IPS DF 6.9 (cell line): ENCODE data around the gene NARF.
"Not testable (repeated sequence)": the region's sequence is repeated elsewhere in the genome, so short reads cannot be mapped to it uniquely, and the experiment has no call there.

Experiments
- DNase-seq: peaks from one replicate; pipeline ENCODE4 v3.0.0-alpha.2; 2013; ENCODE audit warnings: low read depth, low spot score
- H3K27ac ChIP-seq: one replicate; pipeline ENCODE4 v1.5.1; 2013; ENCODE audit warnings: low read length, control low read depth
- H3K27me3 ChIP-seq: 2 replicates; pipeline ENCODE4 v1.6.1; 2013; ENCODE audit warnings: mild to moderate bottlenecking, low read length; ENCODE audit not compliant: control insufficient read depth, insufficient read depth
- H3K36me3 ChIP-seq: 2 replicates; pipeline ENCODE4 v1.6.1; 2013; ENCODE audit warnings: low read length; ENCODE audit not compliant: control insufficient read depth, insufficient read depth
- H3K4me1 ChIP-seq: 2 replicates; pipeline ENCODE4 v1.6.1; 2013; ENCODE audit warnings: low read length; ENCODE audit not compliant: control insufficient read depth, insufficient read depth
- H3K4me3 ChIP-seq: 2 replicates; pipeline ENCODE4 v1.5.1; 2013; ENCODE audit warnings: mild to moderate bottlenecking, low read length
- H3K9me3 ChIP-seq: 2 replicates; pipeline ENCODE4 v1.6.1; 2013; ENCODE audit warnings: low read length, inconsistent platforms; ENCODE audit not compliant: control insufficient read depth, insufficient read depth
- WGBS: extraction: QIAGEN DNeasy Blood & Tissue Kit; methylation state at CpG from one replicate; pipeline ENCODE4 v1.1.7; 2013; ENCODE audit warnings: mixed read lengths, missing lambda C conversion rate; ENCODE audit not compliant: insufficient read length, insufficient coverage; 5-methylcytosine and 5-hydroxymethylcytosine counted together

The NARF gene

DNA sequence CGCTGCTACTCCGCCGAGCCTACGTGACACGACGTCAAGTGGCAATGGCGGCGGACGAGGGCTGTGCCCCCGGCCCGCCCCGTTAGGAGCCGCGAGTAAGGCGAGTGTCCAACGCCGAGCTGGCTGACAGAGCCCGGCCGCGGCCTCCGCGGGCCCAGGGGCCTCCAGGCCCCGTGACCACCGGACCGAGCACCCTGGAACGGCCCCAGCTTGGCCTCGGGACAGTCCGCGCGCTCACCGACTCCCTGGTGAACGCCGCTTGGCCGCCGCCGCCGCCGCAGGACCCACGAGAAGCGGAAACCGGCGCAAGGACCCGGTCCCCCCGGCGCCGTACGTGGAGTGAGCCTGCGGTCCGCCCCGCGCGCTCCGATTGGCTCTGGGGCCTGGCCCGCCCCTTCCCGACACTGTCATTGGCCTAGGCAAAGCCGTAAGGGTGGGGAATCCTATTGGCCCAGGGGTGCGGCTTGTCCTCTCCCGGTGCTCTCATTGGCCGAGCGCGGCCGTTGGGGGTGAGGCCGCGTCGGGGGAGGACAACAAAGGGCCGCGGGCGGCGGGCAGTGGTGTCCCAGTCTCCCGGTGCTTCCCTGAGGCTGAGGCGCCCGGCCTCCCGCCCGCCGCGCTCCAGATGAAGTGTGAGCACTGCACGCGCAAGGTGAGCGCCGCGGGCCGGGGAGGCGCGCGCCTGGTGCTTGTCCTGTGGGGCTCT is at the start of gene NARF:
Gene NARF, plus strand, starts transcription at position 563 of the 706 bp plus-strand sequence. Its CDS starts 63 bp downstream, at position 626.
- WGBS = no CpG with 5 or more reads among the region's 85 CpGs

DNA sequence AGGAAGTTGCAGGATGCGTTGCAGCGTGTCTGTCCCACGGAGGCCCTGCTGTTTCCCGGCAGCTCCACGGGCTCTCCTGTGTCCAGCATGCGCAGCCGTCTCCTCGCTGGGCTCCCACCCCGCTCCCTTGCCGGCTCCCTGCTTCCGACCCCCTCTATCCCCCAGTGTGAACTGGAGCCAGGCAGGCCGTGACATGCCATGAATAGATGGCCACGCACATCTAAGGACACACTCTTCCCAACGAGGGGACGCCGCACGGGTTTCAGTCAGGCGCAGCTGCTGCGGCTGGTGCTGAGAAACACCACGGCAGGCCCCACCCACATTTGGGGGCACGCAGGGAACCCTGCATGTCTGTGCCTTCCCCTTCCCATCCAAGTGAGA is 49.6 kb upstream of the NARF start:
- H3K4me3 ChIP-seq = no peak overlapping the region
- H3K4me1 ChIP-seq = no peaks in the 10 kb centered on the region
- H3K9me3 ChIP-seq = no peaks in the 10 kb centered on the region
- no peak for DNase-seq
- WGBS = no CpG with 5 or more reads among the region's 21 CpGs
- no peak overlapping the region for H3K27ac ChIP-seq
- no peaks in the 10 kb centered on the region for H3K27me3 ChIP-seq
- H3K36me3 ChIP-seq = peaks cover 1% of the 10 kb centered on the region; the same call in 1 of the 2 replicates

More for the DNA sequence above, at the start of gene NARF:
- Histone ChIP-seq H3K27ac (no peak within 1 kb of the TSS), H3K4me3 (peak within 1 kb of the TSS; percentile 93), H3K4me1 (0 out of 2 replicates have a peak, but pooled peaks cover 1% of the 10 kb centered on the region), H3K9me3 (no peaks in the 10 kb centered on the region), H3K36me3 (peaks cover 4% of the 10 kb centered on the region; the same call in 1 of the 2 replicates), H3K27me3 (no peaks in the 10 kb centered on the region)
- DNase-seq = peak; percentile 94

DNA sequence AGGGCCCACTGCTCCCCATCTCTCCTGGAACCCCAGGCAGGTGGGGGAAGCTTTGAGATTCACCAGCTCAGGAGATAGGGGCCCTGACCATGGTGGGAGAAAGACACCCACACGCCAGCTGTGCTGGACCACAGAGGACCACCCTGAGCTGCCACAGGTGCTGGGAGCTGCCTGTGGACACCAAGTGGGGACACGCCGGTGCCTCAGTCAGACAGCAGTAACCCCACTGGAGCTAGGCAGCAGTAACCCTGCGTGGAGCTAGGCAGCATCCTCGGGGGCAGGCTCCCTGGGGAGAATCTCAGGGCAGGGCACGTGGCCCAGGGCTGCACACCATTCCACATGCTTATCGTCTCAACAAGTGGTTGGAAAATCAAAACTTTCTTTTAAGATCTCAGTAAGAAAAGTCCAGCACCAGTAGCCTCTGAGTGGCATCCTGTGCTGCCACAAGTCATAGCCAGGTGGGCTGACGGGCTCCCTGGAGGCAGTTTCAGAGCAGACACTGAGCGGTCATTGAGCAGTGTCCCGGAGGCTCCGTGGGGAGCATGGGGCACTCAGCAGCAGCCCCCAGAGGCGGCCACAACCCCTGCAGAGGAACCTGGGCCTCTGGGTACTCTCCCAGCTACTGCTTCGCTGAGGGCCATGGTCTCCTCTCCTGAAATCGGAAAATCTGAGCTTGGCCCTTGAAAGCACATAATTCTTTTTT is 48.4 kb upstream of the NARF start:
- H3K4me1 ChIP-seq = no peaks in the 10 kb centered on the region
- H3K27me3 ChIP-seq = no peaks in the 10 kb centered on the region
- no peak for DNase-seq
- no peak overlapping the region for H3K27ac ChIP-seq
- WGBS = no CpG with 5 or more reads among the region's 14 CpGs
- no peaks in the 10 kb centered on the region for H3K36me3 ChIP-seq
- no peak overlapping the region for H3K4me3 ChIP-seq
- no peaks in the 10 kb centered on the region for H3K9me3 ChIP-seq

DNA sequence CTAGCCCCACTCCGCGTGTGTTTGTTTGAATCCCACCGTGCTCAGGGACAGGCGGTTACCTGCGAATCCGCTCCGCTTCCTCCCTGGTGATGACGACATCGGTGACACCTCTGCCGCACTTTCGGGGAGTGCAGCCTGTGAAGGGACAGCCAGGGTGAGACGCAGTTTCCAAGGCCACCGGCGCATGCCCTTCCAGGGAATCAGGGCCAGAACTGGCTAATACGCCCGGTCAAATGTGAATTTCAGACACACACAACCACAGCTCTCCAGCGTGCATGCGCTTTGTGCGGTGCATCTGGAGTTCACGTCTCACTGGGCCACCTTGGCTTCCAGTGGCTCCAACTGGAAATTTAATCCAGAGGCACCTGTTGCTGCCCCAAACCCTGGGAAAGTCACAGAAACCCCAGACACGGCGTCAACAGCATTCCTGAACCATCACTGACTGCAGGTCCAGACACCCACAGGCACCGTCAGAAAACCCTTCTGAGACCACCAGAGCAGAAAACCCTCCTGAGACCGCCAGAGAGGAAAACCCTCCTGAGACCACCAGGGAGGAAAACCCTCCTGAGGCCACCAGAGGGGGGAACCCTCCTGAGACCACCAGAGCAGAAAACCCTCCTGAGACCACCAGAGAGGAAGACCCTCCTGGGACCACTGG is 47.0 kb upstream of the NARF start:
- WGBS = no CpG with 5 or more reads among the region's 24 CpGs
- Histone ChIP-seq H3K4me3 (no peak overlapping the region), H3K36me3 (no peaks in the 10 kb centered on the region), H3K27ac (no peak overlapping the region), H3K27me3 (no peaks in the 10 kb centered on the region), H3K9me3 (no peaks in the 10 kb centered on the region), H3K4me1 (no peaks in the 10 kb centered on the region)
- no peak for DNase-seq

DNA sequence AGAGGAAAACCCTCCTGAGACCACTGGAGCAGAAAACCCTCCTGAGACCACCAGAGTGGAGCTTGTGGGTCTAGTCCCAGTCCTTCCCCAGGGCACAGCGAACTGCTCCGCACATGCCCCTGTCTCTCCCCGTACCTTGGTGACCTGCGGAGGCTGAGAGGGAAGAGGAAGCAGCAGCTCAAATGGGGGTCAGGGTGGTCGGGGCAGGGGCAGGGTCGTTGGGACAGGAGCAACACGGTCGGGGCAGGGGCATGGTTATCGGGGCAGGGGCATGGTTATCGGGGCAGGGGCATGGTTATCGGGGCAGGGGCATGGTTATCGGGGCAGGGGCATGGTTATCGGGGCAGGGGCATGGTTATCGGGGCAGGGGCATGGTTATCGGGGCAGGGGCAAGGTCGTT is 46.5 kb upstream of the NARF start:
- not testable (repeated sequence) for H3K9me3 ChIP-seq, H3K27me3 ChIP-seq, DNase-seq, H3K4me1 ChIP-seq, H3K36me3 ChIP-seq, H3K4me3 ChIP-seq, H3K27ac ChIP-seq
- no CpG with 5 or more reads among the region's 16 CpGs for WGBS

DNA sequence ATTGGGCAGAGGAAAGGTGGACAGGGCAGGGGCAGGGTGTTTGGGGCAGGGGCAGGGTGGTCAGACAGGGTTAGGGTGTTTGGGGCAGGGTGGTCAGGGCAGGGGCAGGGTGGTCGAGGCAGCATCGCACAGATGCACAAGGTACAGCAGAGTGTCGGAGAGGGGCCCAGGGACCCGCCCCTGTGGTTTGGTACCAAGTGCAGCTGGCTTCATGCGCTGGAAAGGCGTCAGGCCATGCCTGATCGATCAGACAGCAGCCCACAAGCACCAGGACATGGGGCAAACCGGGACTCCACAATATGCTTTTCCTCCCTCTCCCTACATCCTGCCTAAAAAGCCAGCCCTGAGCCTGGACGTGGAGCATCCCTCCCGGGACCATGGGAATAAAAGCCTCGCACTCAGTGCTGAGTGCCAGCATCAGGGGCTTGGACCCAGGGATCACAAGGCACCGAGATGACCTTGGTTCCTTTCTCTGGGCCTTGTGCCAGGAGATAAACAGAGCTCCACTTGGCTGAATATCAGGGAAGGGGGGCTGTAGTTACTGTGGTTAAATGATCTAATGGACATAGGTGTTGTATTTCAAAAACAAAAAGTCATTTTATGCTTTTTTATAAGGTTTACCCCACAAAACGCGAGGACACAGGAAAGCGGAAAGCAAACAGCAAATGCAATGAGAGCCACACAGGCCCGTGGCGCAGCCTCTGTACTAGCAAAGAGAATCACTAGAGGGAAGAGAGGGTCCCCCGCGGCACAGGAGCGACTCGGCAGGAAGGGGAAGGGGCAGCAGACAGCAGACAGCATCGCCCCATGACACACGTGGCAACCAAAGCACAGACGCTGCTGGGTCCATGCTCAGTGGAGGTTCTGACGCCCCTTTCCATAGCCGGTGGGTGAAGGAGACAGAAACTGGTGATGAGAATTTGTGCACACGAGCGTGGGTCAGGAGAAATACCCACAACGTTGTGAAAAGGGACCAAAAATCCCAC is 45.7 kb upstream of the NARF start:
- Histone ChIP-seq H3K27ac (no peak overlapping the region), H3K9me3 (no peaks in the 10 kb centered on the region), H3K36me3 (no peaks in the 10 kb centered on the region), H3K4me1 (no peaks in the 10 kb centered on the region), H3K27me3 (no peaks in the 10 kb centered on the region), H3K4me3 (no peak overlapping the region)
- DNase-seq = no peak
- WGBS = no CpG with 5 or more reads among the region's 29 CpGs

DNA sequence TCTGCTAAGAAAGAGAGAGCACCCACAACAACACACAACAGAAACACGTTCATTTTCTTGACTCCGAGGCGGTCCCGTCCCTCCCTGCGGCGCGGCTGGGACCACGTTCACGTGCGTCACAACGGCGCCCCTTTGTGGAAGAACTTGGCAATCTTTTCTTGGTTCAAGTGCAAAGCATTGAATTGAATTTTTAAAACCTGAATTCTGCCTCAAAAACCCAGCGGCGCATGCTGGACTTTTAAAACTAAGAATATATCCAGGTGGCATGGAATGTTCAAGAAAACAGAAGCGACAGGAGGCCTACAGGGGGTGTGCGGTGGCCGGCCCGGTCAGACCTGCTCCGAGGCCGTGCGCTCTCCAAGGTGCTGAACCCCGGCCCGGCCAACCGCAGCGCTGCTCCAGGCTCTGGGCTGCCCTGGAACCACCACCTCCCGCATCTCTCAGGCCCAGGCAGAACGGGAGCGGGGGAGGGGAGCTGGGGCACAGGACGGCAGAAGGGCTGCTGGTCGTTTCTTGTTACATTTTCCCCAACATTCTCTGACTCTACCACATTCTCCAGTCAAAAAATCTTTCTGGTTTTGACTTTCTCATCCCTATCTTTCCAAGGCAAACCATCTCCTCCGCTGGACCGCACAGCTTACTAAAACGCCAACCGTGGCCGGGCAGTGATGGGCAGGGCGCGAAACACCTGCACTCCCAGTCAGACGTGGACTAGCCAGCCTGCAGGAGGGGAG is 43.8 kb upstream of the NARF start:
- no peak overlapping the region for H3K4me3 ChIP-seq
- no peaks in the 10 kb centered on the region for H3K27me3 ChIP-seq
- no peaks in the 10 kb centered on the region for H3K4me1 ChIP-seq
- WGBS = no CpG with 5 or more reads among the region's 38 CpGs
- H3K9me3 ChIP-seq = no peaks in the 10 kb centered on the region
- no peaks in the 10 kb centered on the region for H3K36me3 ChIP-seq
- DNase-seq = peak; percentile 63
- H3K27ac ChIP-seq = no peak overlapping the region

DNA sequence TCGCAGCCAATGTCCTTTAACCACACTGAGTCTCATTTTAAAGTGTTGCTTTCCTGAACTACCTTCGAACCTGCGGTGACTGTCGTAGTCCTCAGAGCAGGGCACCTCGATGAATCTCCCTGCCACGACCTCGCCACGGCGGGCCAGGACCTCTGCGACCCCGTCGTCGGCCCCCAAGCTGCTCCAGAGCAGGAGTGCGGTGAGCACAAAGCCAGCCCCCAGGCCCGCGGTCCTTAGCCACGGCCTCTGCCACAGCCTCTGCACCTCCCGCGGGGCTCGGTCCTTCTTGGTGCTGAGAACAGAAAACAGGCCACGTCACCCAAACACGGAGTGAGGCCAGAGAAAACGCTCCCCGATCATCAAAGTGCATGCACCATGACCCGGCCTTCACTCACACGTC is 43.2 kb upstream of the NARF start:
- Histone ChIP-seq H3K9me3 (no peaks in the 10 kb centered on the region), H3K27me3 (no peaks in the 10 kb centered on the region), H3K4me3 (no peak overlapping the region), H3K4me1 (no peaks in the 10 kb centered on the region), H3K27ac (no peak overlapping the region), H3K36me3 (no peaks in the 10 kb centered on the region)
- no peak for DNase-seq
- no CpG with 5 or more reads among the region's 26 CpGs for WGBS

DNA sequence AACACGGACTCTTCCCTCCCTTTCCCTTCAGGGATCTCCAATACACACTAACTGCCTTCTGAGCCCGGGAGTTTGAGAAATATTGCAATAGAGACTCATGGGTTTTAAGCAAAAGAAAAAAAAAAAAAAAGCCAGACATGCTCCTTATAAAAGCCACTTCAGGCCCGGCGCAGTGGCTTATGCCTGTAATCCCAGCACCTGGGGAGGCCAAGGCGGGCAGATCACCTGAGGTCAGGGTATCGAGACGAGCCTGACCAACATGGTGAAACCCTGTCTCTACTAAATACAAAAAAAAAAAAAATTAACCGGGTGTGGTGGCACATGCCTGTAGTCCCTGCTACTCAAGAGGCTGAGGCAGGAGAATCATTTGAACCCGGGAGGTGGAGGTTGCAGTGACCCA is 42.8 kb upstream of the NARF start:
- no peak overlapping the region for H3K27ac ChIP-seq
- no peaks in the 10 kb centered on the region for H3K27me3 ChIP-seq
- no peaks in the 10 kb centered on the region for H3K9me3 ChIP-seq
- no peaks in the 10 kb centered on the region for H3K4me1 ChIP-seq
- no CpG with 5 or more reads among the region's 9 CpGs for WGBS
- no peak overlapping the region for H3K4me3 ChIP-seq
- DNase-seq = no peak
- no peaks in the 10 kb centered on the region for H3K36me3 ChIP-seq
